ENCODE measurements around the gene ARHGAP10.

- no peak for TF ChIP-seq CTCF (conservative IDR thresholded peaks at IDR 0.05; ENCODE audit: low read depth, low read length)
- no peak for TF ChIP-seq EZH2 (IDR thresholded peaks at IDR 0.05; ENCODE audit: low read length, unreplicated experiment)
- TF ChIP-seq EZH2phosphoT487 (IDR thresholded peaks at IDR 0.05; ENCODE audit: borderline replicate concordance, low read length) = no peak
These were observed 54.1 kb downstream of the ARHGAP10 start for GRCh38 chr4:147786031-147786430.
